GM12873 (cell line): ENCODE measurements around the gene GLRX5.

ENCODE experiments used
- CTCF ChIP-seq: IDR thresholded peaks from 2 replicates; pipeline ENCODE4 v1.5.1; 2012; ENCODE audit warnings: low read depth, mild to moderate bottlenecking, moderate library complexity, low read length, control low read depth; ENCODE audit not compliant: insufficient read depth; ENCODE audit errors: missing control alignments

Gene GLRX5

GRCh38 chr14:95533822-95534221, 1.0 kb upstream of the GLRX5 start:
- no peak for TF ChIP-seq CTCF

GRCh38 chr14:95535226-95536021, 574 bp downstream of the GLRX5 start:
- no peak for TF ChIP-seq CTCF

- TF ChIP-seq CTCF = no peak
Observed at GRCh38 chr14:95536036-95536593, 1.3 kb downstream of the GLRX5 start.

- no peak for TF ChIP-seq CTCF
Observed at GRCh38 chr14:95536671-95537070, 1.8 kb downstream of the GLRX5 start.

- no peak for TF ChIP-seq CTCF
Observed at GRCh38 chr14:95537298-95538089, 2.6 kb downstream of the GLRX5 start.

GRCh38 chr14:95538801-95539509, 4.1 kb downstream of the GLRX5 start:
- no peak for TF ChIP-seq CTCF

GRCh38 chr14:95540236-95540855, 5.5 kb downstream of the GLRX5 start:
- TF ChIP-seq CTCF = no peak
